HG02678 (cell line): ENCODE data around the gene CDIPT.
"Not testable (repeated sequence)": the region's sequence is repeated elsewhere in the genome, so short reads cannot be mapped to it uniquely, and the experiment has no call there.

Source experiments
- ATAC-seq: cut with Tn5 transposase; IDR thresholded peaks from one replicate; pipeline ENCODE4 v1.9.1; 2021; ENCODE audit warnings: mild to moderate bottlenecking, moderate library complexity; ENCODE audit not compliant: unreplicated experiment

Gene CDIPT

GRCh38 chr16:29833219-29833618 is 29.8 kb downstream of the CDIPT start:
- not testable (repeated sequence) for ATAC-seq

GRCh38 chr16:29831490-29831889 is 31.5 kb downstream of the CDIPT start:
- ATAC-seq = no peak

GRCh38 chr16:29830774-29831173 is 32.3 kb downstream of the CDIPT start:
- no peak for ATAC-seq

GRCh38 chr16:29826342-29826695 is 36.7 kb downstream of the CDIPT start:
- no peak for ATAC-seq

- ATAC-seq = no peak
These were observed 37.6 kb downstream of the CDIPT start for GRCh38 chr16:29825145-29826044.

- ATAC-seq = no peak
These were observed 38.4 kb downstream of the CDIPT start for GRCh38 chr16:29824589-29825144.

GRCh38 chr16:29821643-29822115 is 41.3 kb downstream of the CDIPT start:
- ATAC-seq = no peak

GRCh38 chr16:29820730-29821642 is 42.0 kb downstream of the CDIPT start:
- peak; percentile 41 for ATAC-seq

- no peak for ATAC-seq
These were observed 42.7 kb downstream of the CDIPT start, which contains the start of gene MVP for GRCh38 chr16:29820271-29820701. Gene MVP (plus strand): TSS chr16:29820462. CDS start chr16:29830550, 10,088 bp downstream.

- no peak for ATAC-seq
These were observed 43.5 kb downstream of the CDIPT start for GRCh38 chr16:29819506-29819905.

GRCh38 chr16:29818082-29818481 is 44.9 kb downstream of the CDIPT start:
- no peak for ATAC-seq

- peak; percentile 8 for ATAC-seq
These were observed 46.2 kb downstream of the CDIPT start for GRCh38 chr16:29816694-29817441.

GRCh38 chr16:29815793-29816693 is 47.0 kb downstream of the CDIPT start, which contains the start of gene PAGR1:
Gene PAGR1 (plus strand): TSS chr16:29816152. CDS start chr16:29816526, 374 bp downstream.
- peak; percentile 64 for ATAC-seq

GRCh38 chr16:29815032-29815721 is 47.8 kb downstream of the CDIPT start:
- ATAC-seq = no peak

- ATAC-seq = no peak
These were observed 48.4 kb downstream of the CDIPT start for GRCh38 chr16:29814592-29814991.

- ATAC-seq = no peak
These were observed 49.1 kb downstream of the CDIPT start for GRCh38 chr16:29813644-29814562.
